ENCODE measurements around the gene GALNT9. TPM values are rescaled to one million over a fixed set of nuclear protein-coding genes. Genes with fewer than 3 reads are reported as not detected.
A peak's percentile ranks its signal among the peaks of the same experiment; 100 is the strongest.
"Not testable (repeated sequence)": the region's sequence is repeated elsewhere in the genome, so short reads cannot be mapped to it uniquely, and the experiment has no call there.

Gene GALNT9
- total and polyA plus RNA-seq, 2 donors: 0.91 to 1.5 TPM

DNA sequence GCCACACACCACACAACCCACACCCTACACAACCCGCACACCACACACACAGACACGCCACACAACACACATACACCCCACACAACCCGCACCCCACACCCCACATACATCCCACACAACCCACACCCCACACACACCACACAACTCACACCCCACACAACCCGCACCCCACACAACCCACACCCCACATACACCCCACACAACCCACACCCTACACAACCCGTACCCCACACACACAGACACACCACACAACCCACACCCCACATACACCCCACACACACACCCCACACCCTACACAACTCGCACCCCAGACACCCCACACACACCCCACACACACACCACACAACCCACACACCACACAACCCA lies 106.6 kb downstream of the GALNT9 start:
- H3K27ac ChIP-seq (ENCODE audit: low read depth in 1 of 2, low read length in 1 of 2): no peak overlapping the region
- H3K4me1 ChIP-seq (ENCODE audit: control insufficient read depth in 2 of 2, insufficient read depth in 2 of 2, low read length in 2 of 2): peaks cover 0 to 17% of the 10 kb centered on the region in 2 donors
- H3K9me3 ChIP-seq (ENCODE audit: control insufficient read depth in 2 of 2, insufficient read depth in 1 of 2, low read length in 1 of 2): no peaks in the 10 kb centered on the region
- H3K36me3 ChIP-seq (ENCODE audit: control insufficient read depth in 2 of 2, insufficient read depth in 2 of 2, low read length in 1 of 2): no peaks in the 10 kb centered on the region
- 68% methylated on average over 6 of the region's 6 CpGs for WGBS
- H3K27me3 ChIP-seq (ENCODE audit: control insufficient read depth in 2 of 2, insufficient read depth in 1 of 2, low read length in 1 of 2): peaks cover 0 to 19% of the 10 kb centered on the region in 2 donors
- DNase-seq (ENCODE audit: low read depth in 6 of 9, low spot score in 9 of 9): no peak
- no peak overlapping the region for H3K4me3 ChIP-seq (ENCODE audit: low read length in 2 of 2)

DNA sequence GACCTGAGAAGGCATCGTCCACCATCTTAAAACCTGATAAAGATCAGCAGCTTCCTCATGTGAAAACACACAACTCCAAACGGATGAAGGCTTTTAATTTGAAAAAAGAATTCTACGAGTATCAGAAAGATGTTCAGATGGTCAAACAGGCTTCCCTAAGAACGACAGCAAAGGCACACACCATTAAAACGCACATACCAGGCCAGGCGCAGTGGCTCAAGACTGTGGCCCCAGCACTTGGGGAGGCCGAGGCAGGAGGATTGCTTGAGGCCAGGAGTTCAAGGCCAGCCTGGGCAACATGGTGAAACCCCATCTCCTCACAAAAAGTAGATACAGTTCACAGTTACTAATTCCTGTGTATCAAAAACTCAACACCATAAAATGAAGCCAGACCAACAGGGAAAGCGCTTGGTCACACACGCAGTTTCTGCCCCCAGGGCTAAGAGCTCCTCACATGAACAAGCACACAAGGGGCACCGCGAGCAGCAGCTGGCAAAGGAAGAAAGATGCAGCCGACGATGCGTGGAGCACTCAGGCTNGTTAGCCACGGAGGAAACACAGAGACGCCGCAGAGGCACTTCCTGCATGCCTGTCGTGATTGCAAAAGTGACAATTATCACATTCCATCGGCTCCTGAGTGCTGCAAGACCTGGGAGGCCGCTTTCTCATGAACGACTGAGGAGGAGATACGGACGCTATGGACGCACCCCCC lies 107.1 kb downstream of the GALNT9 start:
- DNase-seq (ENCODE audit: low read depth in 6 of 9, low spot score in 9 of 9): peak in 8 of 9 donors; percentile 14 to 64 (median 36)
- WGBS: 24% methylated on average over 24 of the region's 24 CpGs
- Histone ChIP-seq H3K4me3 (ENCODE audit: low read length in 2 of 2) (no peak overlapping the region), H3K27me3 (ENCODE audit: control insufficient read depth in 2 of 2, insufficient read depth in 1 of 2, low read length in 1 of 2) (peaks cover 0 to 14% of the 10 kb centered on the region in 2 donors), H3K27ac (ENCODE audit: low read depth in 1 of 2, low read length in 1 of 2) (no peak overlapping the region), H3K4me1 (ENCODE audit: control insufficient read depth in 2 of 2, insufficient read depth in 2 of 2, low read length in 2 of 2) (peaks cover 0 to 13% of the 10 kb centered on the region in 2 donors), H3K9me3 (ENCODE audit: control insufficient read depth in 2 of 2, insufficient read depth in 1 of 2, low read length in 1 of 2) (no peaks in the 10 kb centered on the region), H3K36me3 (ENCODE audit: control insufficient read depth in 2 of 2, insufficient read depth in 2 of 2, low read length in 1 of 2) (no peaks in the 10 kb centered on the region)

GRCh38 chr12:132219761-132220160 lies 109.6 kb downstream of the GALNT9 start:
- H3K27me3 ChIP-seq (ENCODE audit: control insufficient read depth in 2 of 2, insufficient read depth in 1 of 2, low read length in 1 of 2): peaks cover 0 to 23% of the 10 kb centered on the region in 2 donors
- DNase-seq (ENCODE audit: low read depth in 6 of 9, low spot score in 9 of 9); H3K9me3 ChIP-seq (ENCODE audit: control insufficient read depth in 2 of 2, insufficient read depth in 1 of 2, low read length in 1 of 2); H3K4me1 ChIP-seq (ENCODE audit: control insufficient read depth in 2 of 2, insufficient read depth in 2 of 2, low read length in 2 of 2); H3K27ac ChIP-seq (ENCODE audit: low read depth in 1 of 2, low read length in 1 of 2); H3K36me3 ChIP-seq (ENCODE audit: control insufficient read depth in 2 of 2, insufficient read depth in 2 of 2, low read length in 1 of 2); H3K4me3 ChIP-seq (ENCODE audit: low read length in 2 of 2): not testable (repeated sequence)
- whole genome bisulfite sequencing: 73% methylated on average over 10 of the region's 12 CpGs

DNA sequence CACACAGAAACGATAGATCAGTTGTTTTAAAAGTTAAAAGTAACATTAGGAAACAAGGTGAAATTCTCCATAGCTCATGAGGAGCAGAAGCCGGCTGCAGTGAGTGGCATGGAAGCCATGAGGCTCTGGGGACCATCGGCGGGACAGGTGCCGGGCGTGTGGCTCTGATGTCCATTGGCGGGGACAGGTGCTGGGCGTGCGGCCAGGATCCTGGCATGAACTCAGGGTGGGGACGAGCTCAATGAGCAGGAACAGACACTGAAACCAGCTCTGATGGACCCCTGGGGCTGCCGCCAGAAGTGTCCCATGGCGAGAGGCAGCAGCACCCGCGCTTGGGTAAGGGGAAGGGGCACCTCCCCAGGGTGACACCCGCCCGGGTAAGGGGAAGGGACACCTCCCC lies 110.1 kb downstream of the GALNT9 start:
- H3K4me1 ChIP-seq (ENCODE audit: control insufficient read depth in 2 of 2, insufficient read depth in 2 of 2, low read length in 2 of 2): peaks cover 0 to 10% of the 10 kb centered on the region in 2 donors
- WGBS: 83% methylated on average over 16 of the region's 16 CpGs
- no peaks in the 10 kb centered on the region for H3K36me3 ChIP-seq (ENCODE audit: control insufficient read depth in 2 of 2, insufficient read depth in 2 of 2, low read length in 1 of 2)
- no peak for DNase-seq (ENCODE audit: low read depth in 6 of 9, low spot score in 9 of 9)
- H3K9me3 ChIP-seq (ENCODE audit: control insufficient read depth in 2 of 2, insufficient read depth in 1 of 2, low read length in 1 of 2): no peaks in the 10 kb centered on the region
- H3K27ac ChIP-seq (ENCODE audit: low read depth in 1 of 2, low read length in 1 of 2): no peak overlapping the region
- H3K4me3 ChIP-seq (ENCODE audit: low read length in 2 of 2): no peak overlapping the region
- H3K27me3 ChIP-seq (ENCODE audit: control insufficient read depth in 2 of 2, insufficient read depth in 1 of 2, low read length in 1 of 2): peaks cover 0 to 27% of the 10 kb centered on the region in 2 donors

- peaks cover 0 to 27% of the 10 kb centered on the region in 2 donors for H3K27me3 ChIP-seq (ENCODE audit: control insufficient read depth in 2 of 2, insufficient read depth in 1 of 2, low read length in 1 of 2)
- DNase-seq (ENCODE audit: low read depth in 6 of 9, low spot score in 9 of 9): peak in 7 of 9 donors; percentile 10 to 59 (median 26)
- 49% methylated on average over 13 of the region's 13 CpGs for WGBS
- no peak overlapping the region for H3K4me3 ChIP-seq (ENCODE audit: low read length in 2 of 2)
- H3K4me1 ChIP-seq (ENCODE audit: control insufficient read depth in 2 of 2, insufficient read depth in 2 of 2, low read length in 2 of 2): peaks cover 0 to 10% of the 10 kb centered on the region in 2 donors
- no peak overlapping the region for H3K27ac ChIP-seq (ENCODE audit: low read depth in 1 of 2, low read length in 1 of 2)
- no peaks in the 10 kb centered on the region for H3K36me3 ChIP-seq (ENCODE audit: control insufficient read depth in 2 of 2, insufficient read depth in 2 of 2, low read length in 1 of 2)
- H3K9me3 ChIP-seq (ENCODE audit: control insufficient read depth in 2 of 2, insufficient read depth in 1 of 2, low read length in 1 of 2): no peaks in the 10 kb centered on the region
Observed at GRCh38 chr12:132218915-132219314, 110.5 kb downstream of the GALNT9 start.

DNA sequence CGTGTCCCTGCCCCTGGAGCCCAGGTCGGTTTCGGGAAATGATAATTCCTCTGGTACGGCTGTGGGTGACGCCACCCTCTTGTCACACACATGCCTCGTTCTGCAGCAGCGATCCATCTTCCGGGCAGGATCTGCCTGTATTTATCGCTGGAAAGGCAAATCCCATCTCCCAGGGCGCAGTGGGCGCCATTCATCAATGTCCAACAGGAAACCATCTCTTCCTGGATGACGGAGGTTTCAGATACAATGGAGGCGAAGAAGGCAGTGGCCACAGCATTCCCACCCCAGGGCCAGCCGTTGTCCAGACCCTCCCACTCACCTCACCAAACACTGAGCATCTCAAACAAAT lies 110.9 kb downstream of the GALNT9 start:
- no peak overlapping the region for H3K27ac ChIP-seq (ENCODE audit: low read depth in 1 of 2, low read length in 1 of 2)
- WGBS: 70% methylated on average over 14 of the region's 14 CpGs
- peaks cover 0 to 10% of the 10 kb centered on the region in 2 donors for H3K4me1 ChIP-seq (ENCODE audit: control insufficient read depth in 2 of 2, insufficient read depth in 2 of 2, low read length in 2 of 2)
- DNase-seq (ENCODE audit: low read depth in 6 of 9, low spot score in 9 of 9): no peak
- peaks cover 0 to 2% of the 10 kb centered on the region in 2 donors for H3K9me3 ChIP-seq (ENCODE audit: control insufficient read depth in 2 of 2, insufficient read depth in 1 of 2, low read length in 1 of 2)
- H3K4me3 ChIP-seq (ENCODE audit: low read length in 2 of 2): no peak overlapping the region
- no peaks in the 10 kb centered on the region for H3K36me3 ChIP-seq (ENCODE audit: control insufficient read depth in 2 of 2, insufficient read depth in 2 of 2, low read length in 1 of 2)
- peaks cover 0 to 27% of the 10 kb centered on the region in 2 donors for H3K27me3 ChIP-seq (ENCODE audit: control insufficient read depth in 2 of 2, insufficient read depth in 1 of 2, low read length in 1 of 2)

GRCh38 chr12:132217800-132218526 lies 111.4 kb downstream of the GALNT9 start:
- peaks cover 0 to 5% of the 10 kb centered on the region in 2 donors for H3K9me3 ChIP-seq (ENCODE audit: control insufficient read depth in 2 of 2, insufficient read depth in 1 of 2, low read length in 1 of 2)
- H3K4me3 ChIP-seq (ENCODE audit: low read length in 2 of 2): no peak overlapping the region
- no peaks in the 10 kb centered on the region for H3K36me3 ChIP-seq (ENCODE audit: control insufficient read depth in 2 of 2, insufficient read depth in 2 of 2, low read length in 1 of 2)
- WGBS: 86% methylated on average over 7 of the region's 7 CpGs
- peaks cover 0 to 27% of the 10 kb centered on the region in 2 donors for H3K27me3 ChIP-seq (ENCODE audit: control insufficient read depth in 2 of 2, insufficient read depth in 1 of 2, low read length in 1 of 2)
- no peak overlapping the region for H3K27ac ChIP-seq (ENCODE audit: low read depth in 1 of 2, low read length in 1 of 2)
- H3K4me1 ChIP-seq (ENCODE audit: control insufficient read depth in 2 of 2, insufficient read depth in 2 of 2, low read length in 2 of 2): peaks cover 0 to 10% of the 10 kb centered on the region in 2 donors
- DNase-seq (ENCODE audit: low read depth in 6 of 9, low spot score in 9 of 9): no peak

GRCh38 chr12:132217371-132217770 lies 112.0 kb downstream of the GALNT9 start:
- DNase-seq (ENCODE audit: low read depth in 6 of 9, low spot score in 9 of 9): no peak
- Histone ChIP-seq H3K9me3 (ENCODE audit: control insufficient read depth in 2 of 2, insufficient read depth in 1 of 2, low read length in 1 of 2) (peaks cover 0 to 5% of the 10 kb centered on the region in 2 donors), H3K36me3 (ENCODE audit: control insufficient read depth in 2 of 2, insufficient read depth in 2 of 2, low read length in 1 of 2) (no peaks in the 10 kb centered on the region), H3K27me3 (ENCODE audit: control insufficient read depth in 2 of 2, insufficient read depth in 1 of 2, low read length in 1 of 2) (peaks cover 0 to 27% of the 10 kb centered on the region in 2 donors), H3K4me1 (ENCODE audit: control insufficient read depth in 2 of 2, insufficient read depth in 2 of 2, low read length in 2 of 2) (peaks cover 0 to 6% of the 10 kb centered on the region in 2 donors), H3K27ac (ENCODE audit: low read depth in 1 of 2, low read length in 1 of 2) (no peak overlapping the region), H3K4me3 (ENCODE audit: low read length in 2 of 2) (no peak overlapping the region)
- WGBS: 98% methylated on average over 1 of the region's 1 CpG

DNA sequence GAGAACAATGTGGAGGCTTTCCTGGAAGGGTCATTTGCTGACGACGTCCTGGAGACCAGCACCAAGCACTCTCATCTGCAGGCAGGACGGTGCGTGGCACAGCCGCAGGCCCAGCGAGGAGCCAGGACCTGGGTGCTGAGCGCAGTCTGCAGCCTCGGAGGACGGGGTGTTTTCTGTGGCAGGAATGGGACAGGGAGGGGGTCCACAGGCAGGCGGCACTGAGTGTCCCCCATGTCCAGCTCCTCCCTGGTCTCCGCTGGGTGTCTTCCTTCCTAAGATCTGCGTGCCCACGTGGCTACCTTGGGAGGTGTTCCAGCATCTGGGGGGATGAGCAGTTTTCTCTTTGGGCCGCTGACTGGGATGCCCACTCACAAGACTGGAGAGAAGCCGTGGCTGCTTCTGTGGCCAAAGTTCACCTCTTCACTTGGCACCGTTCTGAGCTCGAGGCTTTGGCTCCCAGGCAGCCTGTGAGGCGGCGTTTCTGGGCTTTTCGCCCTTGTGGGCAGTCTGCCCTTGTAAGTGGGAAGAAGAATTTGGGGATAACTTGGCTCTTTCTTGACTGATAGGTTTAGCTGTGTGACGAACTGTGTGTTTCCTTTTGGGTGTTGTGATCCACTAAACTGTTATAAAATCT lies 112.9 kb downstream of the GALNT9 start:
- Histone ChIP-seq H3K4me3 (ENCODE audit: low read length in 2 of 2) (no peak overlapping the region), H3K27me3 (ENCODE audit: control insufficient read depth in 2 of 2, insufficient read depth in 1 of 2, low read length in 1 of 2) (peaks cover 0 to 22% of the 10 kb centered on the region in 2 donors), H3K9me3 (ENCODE audit: control insufficient read depth in 2 of 2, insufficient read depth in 1 of 2, low read length in 1 of 2) (peaks cover 0 to 7% of the 10 kb centered on the region in 2 donors), H3K36me3 (ENCODE audit: control insufficient read depth in 2 of 2, insufficient read depth in 2 of 2, low read length in 1 of 2) (no peaks in the 10 kb centered on the region), H3K27ac (ENCODE audit: low read depth in 1 of 2, low read length in 1 of 2) (no peak overlapping the region), H3K4me1 (ENCODE audit: control insufficient read depth in 2 of 2, insufficient read depth in 2 of 2, low read length in 2 of 2) (peaks cover 0 to 2% of the 10 kb centered on the region in 2 donors)
- no peak for DNase-seq (ENCODE audit: low read depth in 6 of 9, low spot score in 9 of 9)
- 78% methylated on average over 21 of the region's 21 CpGs for WGBS
